NT2/D1 (cell line): ENCODE results near the gene ADARB2.
"Not testable (repeated sequence)": the region's sequence is repeated elsewhere in the genome, so short reads cannot be mapped to it uniquely, and the experiment has no call there.

Experiments
- DNase-seq: peaks from one replicate; pipeline ENCODE4 v3.0.0-alpha.2; 2011; ENCODE audit warnings: low read depth, low spot score
- H3K27me3 ChIP-seq: 2 replicates; pipeline ENCODE4 v1.6.0; 2011; ENCODE audit warnings: mild to moderate bottlenecking; ENCODE audit not compliant: insufficient read length, insufficient read depth
- H3K36me3 ChIP-seq: 2 replicates; pipeline ENCODE4 v1.6.1; 2011; ENCODE audit warnings: mild to moderate bottlenecking, low read length, mixed read lengths; ENCODE audit not compliant: insufficient read depth, insufficient read length
- H3K4me1 ChIP-seq: 2 replicates; pipeline ENCODE4 v1.5.1; 2011; ENCODE audit not compliant: insufficient read depth, insufficient read length
- H3K4me3 ChIP-seq: 2 replicates; pipeline ENCODE4 v1.5.1; 2011; ENCODE audit warnings: low read depth; ENCODE audit not compliant: insufficient read length
- H3K9ac ChIP-seq: 2 replicates; pipeline ENCODE4 v1.6.0; 2011; ENCODE audit warnings: low read depth; ENCODE audit not compliant: insufficient read length
- H3K9me3 ChIP-seq: 2 replicates; pipeline ENCODE4 v1.5.1; 2011; ENCODE audit warnings: mild to moderate bottlenecking, low read length; ENCODE audit not compliant: insufficient read depth
- SUZ12 ChIP-seq: IDR thresholded peaks from 2 replicates; pipeline ENCODE4 v1.6.1; 2011; ENCODE audit not compliant: insufficient read length, insufficient read depth; ENCODE audit errors: extremely low read depth
- YY1 ChIP-seq: IDR thresholded peaks from 2 replicates; pipeline ENCODE4 v1.6.1; 2011; ENCODE audit not compliant: insufficient read length, insufficient read depth
- ZNF274 ChIP-seq: IDR thresholded peaks from 2 replicates; pipeline ENCODE4 v1.6.1; 2011; ENCODE audit warnings: mild to moderate bottlenecking, low read depth, low read length

The ADARB2 gene

DNA sequence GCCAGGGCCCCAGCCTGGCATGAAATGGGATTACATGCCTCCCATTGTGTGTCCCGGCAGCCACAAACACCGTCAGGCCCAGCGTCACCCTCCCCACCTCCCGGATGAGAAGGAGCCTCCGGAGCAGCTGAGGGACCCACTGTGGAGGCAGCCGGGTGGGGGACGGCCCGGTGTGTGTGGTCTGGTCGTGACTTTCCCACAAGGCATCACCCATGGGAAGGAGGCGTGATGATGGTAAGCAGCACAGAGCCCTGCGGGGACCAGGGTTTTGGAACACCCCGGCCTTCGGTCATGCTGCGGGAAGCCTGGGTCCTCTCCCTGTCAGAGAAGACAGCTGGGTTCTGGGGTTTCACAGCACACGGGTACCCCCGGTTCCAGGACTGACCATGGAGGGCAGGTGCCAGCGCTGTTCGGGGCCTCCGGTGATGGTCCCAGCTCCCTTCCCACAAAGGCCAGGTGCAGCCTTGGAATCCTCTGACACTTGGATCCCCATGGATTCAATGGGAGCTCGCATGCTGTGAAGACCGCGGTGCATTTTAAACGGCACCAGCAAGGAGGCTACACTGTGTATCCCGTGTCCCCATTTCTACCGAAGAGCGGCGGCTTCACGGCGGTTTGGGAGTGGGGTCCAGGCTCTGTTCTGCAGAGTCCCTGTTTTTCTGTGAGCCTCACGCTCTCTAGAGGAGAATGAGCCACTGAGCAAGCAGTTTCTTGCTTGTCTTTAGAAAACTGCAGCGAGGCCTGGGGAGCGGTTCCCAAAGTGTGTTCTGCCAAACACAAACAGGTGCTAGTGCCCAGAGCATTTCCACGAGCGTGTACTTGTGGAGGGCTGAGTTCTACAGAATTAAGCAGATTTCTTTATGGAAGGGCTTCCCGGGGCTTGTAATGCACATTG, 336.0 kb downstream of the ADARB2 start:
- no peak for TF ChIP-seq ZNF274
- TF ChIP-seq SUZ12, result no peak
- TF ChIP-seq YY1, result no peak
- no peak for DNase-seq
- Histone ChIP-seq H3K4me1 (peaks cover 7% of the 10 kb centered on the region), H3K36me3 (no peaks in the 10 kb centered on the region), H3K4me3 (no peak overlapping the region), H3K27me3 (no peaks in the 10 kb centered on the region), H3K9me3 (no peaks in the 10 kb centered on the region), H3K9ac (no peak overlapping the region)

DNA sequence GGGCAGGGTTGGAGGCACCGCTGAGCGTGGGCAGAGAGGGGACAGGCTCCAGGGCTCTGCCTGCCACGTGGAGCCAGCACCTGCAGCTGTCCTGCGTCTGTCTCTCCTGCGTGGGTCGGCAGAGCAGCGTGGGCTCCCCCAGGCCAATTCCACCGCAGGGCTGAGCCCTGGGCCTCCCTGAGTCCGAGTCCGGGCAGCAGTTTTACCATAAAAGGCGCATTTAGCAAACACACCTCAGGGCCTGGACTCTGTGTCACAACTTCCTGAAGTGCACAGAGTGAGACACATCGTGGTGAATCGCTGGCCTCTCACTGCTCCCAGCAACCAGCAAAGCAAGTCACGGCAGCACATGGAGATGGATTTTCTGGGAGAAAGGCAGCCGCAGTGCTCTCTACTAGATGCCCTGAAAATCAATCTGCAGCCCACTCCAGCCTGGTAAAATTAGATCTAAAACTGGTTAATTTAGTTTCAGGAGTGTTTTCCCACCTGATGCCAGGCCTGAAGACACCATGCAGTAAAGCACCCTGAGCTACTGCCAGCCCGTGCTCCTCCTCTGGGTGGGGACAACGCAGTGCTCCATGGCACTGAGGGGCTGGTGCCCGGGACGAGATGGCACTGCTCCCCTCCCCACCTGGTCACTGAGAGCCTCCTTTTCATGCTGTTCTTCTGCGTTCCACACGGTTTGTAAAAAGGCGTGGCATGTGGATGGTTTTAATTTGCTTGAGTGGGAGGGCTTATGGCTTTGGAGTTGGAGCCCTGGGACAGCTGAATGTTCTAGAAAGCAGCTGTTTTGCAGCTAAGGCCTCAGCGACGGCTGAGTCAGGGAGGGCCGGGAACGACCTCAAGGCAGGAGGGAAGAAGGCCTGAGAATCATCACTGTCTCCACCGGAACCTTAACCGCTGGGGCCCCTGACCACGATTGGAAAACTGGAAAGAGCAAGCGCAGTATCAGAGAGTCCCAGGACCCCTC, 336.9 kb downstream of the ADARB2 start:
- Histone ChIP-seq H3K27me3 (no peaks in the 10 kb centered on the region), H3K36me3 (no peaks in the 10 kb centered on the region), H3K4me1 (peaks cover 7% of the 10 kb centered on the region), H3K9ac (no peak overlapping the region), H3K9me3 (no peaks in the 10 kb centered on the region), H3K4me3 (no peak overlapping the region)
- DNase-seq, result no peak
- TF ChIP-seq YY1 (no peak), ZNF274 (no peak), SUZ12 (no peak)

DNA sequence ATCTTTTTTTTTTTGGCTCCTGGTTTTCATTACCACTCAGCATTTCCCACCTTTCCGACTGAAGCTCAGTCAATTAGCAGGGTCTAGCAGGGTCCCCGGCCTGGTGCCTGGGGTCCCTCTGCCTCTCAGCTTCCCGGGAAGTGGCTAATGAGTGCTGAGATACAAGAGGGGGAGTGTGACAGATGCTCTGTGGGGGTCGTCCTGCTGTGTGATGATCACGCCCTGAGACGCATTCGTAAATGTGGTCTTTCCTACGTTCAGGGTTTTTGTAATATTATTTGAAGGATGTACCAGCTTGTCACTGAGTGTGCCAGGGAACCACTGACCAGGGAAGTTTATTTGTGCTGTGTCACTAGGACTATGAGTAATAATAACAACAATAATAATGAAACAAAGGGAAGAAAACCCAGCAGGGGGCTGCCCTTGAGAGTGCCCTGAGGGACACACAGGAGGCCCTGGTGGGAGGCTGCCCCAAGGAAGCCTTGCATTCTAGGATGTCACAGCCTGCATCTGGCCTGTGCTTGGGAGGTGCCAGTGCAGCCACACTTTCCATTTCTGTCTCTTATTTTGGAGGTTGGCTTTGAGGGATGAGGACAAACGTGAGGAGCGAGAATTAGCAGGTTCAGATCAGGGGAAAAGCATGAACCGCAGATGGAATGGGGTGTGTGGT, 337.8 kb downstream of the ADARB2 start:
- H3K4me1 ChIP-seq, result peaks cover 7% of the 10 kb centered on the region
- no peaks in the 10 kb centered on the region for H3K9me3 ChIP-seq
- H3K4me3 ChIP-seq, result no peak overlapping the region
- H3K36me3 ChIP-seq, result no peaks in the 10 kb centered on the region
- no peak overlapping the region for H3K9ac ChIP-seq
- no peaks in the 10 kb centered on the region for H3K27me3 ChIP-seq
- DNase-seq, result no peak
- TF ChIP-seq ZNF274 (no peak), YY1 (no peak), SUZ12 (no peak)

DNA sequence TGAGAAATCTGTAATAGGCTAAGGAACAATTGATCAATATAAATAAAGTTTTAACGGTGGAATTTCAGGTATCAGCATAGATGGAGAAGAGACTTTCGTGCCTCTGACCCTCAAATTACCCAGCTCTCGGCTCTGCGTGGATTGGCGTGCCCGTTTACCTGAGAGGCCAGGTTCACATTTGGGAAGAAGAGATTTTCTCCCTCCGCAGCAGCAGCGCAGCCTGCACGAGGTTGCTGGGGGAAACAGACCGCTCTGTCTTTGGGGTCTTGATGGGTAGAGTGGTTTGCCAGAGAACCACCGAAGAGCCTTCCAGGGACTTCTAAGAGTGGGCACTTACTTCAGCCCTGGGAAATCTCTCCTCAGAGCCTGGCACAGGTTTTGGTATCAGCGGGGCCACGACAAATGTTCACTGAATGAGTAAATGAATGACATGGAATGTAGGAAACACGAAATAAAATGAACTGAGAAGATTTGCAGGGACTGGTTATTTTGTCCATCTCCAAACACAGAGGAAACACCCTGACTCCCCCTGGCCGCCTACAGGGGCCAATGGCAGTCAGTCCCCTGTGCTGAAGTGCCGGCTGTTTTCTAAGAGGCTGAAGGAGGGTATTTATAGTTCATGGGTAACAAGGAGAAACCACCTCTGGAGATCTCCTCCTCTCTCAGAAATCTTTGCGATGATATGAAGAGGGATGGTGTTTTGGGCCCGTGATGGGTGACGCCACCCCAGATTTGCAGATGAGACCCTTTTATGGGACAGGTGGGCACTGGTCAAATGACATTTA, 338.5 kb downstream of the ADARB2 start:
- Histone ChIP-seq H3K4me1 (peaks cover 7% of the 10 kb centered on the region), H3K9me3 (no peaks in the 10 kb centered on the region), H3K4me3 (no peak overlapping the region), H3K36me3 (no peaks in the 10 kb centered on the region), H3K9ac (no peak overlapping the region), H3K27me3 (no peaks in the 10 kb centered on the region)
- TF ChIP-seq YY1 (no peak), SUZ12 (no peak), ZNF274 (no peak)
- DNase-seq, result no peak

DNA sequence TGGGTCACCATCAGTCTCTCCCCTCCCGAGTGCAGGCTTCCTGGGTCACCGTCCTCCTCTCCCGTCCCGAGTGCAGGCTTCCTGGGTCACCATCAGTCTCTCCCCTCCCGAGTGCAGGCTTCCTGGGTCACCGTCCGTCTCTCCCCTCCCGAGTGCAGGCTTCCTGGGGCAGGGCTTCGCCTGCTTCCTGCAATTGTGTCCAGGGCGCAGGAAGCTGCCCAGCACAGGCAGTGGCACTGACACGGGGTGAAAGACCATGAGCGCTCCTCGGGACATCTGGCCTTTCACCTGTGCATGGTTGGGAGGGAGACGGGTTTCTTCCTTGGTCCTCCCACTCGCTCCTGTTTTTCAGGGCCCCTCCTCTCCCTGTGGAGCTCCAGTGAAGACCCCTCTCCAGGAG, 339.2 kb downstream of the ADARB2 start:
- not testable (repeated sequence) for H3K4me3 ChIP-seq, DNase-seq, H3K9me3 ChIP-seq, H3K4me1 ChIP-seq, H3K27me3 ChIP-seq, H3K9ac ChIP-seq, H3K36me3 ChIP-seq

DNA sequence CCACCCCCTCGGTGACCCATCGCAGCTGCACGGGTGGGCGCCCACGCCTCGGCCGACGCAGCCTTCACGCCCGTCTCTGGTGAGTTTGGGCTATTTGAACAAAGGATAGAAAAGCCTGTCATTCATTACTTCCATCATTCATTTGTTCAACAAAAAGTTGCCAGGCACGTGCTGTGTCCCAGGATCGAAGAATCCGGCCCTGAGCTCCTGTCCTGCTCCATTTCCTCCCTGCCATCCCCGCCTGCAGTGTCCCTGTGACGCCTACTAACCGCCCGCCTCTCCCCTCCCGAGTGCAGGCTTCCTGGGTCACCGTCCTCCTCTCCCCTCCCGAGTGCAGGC, 341.1 kb downstream of the ADARB2 start:
- DNase-seq, result no peak
- no peak overlapping the region for H3K4me3 ChIP-seq
- H3K9ac ChIP-seq, result no peak overlapping the region
- H3K4me1 ChIP-seq, result peaks cover 7% of the 10 kb centered on the region
- H3K9me3 ChIP-seq, result no peaks in the 10 kb centered on the region
- no peak for TF ChIP-seq SUZ12
- no peak for TF ChIP-seq ZNF274
- no peak for TF ChIP-seq YY1
- H3K36me3 ChIP-seq, result no peaks in the 10 kb centered on the region
- no peaks in the 10 kb centered on the region for H3K27me3 ChIP-seq
